ENCODE results near the gene RPS10.

RPS10 gene

DNA sequence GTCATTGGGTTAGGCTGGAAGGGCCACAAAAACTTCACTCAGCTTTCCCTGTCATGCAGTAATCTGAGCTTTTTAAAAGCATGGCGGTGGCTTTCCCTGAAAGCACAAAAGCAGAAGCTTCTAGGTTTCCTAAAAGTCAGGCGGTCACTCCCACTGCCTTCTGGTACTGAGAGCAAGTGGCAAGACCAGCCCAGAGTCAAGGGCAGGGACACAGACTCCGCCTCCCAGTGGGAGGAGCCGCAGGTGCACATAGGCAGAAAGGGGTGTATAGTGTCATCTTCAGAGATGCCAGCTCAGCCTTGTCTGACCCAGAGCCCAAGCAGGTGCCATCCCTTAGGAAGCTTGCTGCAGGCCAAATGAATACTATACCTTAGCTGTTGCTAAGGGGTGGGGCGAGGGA lies 22.0 kb upstream of the RPS10 start:
- TF ChIP-seq, protein P1, sequence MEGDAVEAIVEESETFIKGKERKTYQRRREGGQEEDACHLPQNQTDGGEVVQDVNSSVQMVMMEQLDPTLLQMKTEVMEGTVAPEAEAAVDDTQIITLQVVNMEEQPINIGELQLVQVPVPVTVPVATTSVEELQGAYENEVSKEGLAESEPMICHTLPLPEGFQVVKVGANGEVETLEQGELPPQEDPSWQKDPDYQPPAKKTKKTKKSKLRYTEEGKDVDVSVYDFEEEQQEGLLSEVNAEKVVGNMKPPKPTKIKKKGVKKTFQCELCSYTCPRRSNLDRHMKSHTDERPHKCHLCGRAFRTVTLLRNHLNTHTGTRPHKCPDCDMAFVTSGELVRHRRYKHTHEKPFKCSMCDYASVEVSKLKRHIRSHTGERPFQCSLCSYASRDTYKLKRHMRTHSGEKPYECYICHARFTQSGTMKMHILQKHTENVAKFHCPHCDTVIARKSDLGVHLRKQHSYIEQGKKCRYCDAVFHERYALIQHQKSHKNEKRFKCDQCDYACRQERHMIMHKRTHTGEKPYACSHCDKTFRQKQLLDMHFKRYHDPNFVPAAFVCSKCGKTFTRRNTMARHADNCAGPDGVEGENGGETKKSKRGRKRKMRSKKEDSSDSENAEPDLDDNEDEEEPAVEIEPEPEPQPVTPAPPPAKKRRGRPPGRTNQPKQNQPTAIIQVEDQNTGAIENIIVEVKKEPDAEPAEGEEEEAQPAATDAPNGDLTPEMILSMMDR (IDR thresholded peaks at IDR 0.05): no peak
- no peak for DNase-seq (ENCODE audit: low spot score)
- no peak overlapping the region for H3K27ac ChIP-seq
- H3K4me3 ChIP-seq: no peak overlapping the region

DNA sequence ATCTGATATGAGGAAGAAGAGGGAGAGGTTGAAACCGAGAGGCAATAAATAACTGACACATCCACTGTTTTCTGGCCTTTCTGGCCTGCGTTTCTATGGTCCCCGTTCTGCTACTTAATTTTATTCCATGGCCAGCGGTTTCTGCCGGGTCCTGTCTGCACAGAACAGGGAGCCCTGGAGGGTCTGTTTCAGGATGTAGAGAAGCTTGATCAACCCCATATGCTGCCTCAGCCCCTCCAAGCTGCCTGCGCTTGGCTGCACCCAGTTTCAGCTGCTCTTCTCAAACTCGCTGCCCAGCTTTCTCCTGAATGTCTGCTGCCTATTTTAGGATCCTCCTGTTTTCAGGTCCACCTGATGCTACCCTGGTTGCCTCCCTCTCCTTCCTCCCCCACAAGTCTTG lies 21.5 kb upstream of the RPS10 start:
- TF ChIP-seq, protein P1 (IDR thresholded peaks at IDR 0.05): no peak
- DNase-seq (ENCODE audit: low spot score): no peak
- Histone ChIP-seq H3K4me3 (no peak overlapping the region), H3K27ac (no peak overlapping the region)

DNA sequence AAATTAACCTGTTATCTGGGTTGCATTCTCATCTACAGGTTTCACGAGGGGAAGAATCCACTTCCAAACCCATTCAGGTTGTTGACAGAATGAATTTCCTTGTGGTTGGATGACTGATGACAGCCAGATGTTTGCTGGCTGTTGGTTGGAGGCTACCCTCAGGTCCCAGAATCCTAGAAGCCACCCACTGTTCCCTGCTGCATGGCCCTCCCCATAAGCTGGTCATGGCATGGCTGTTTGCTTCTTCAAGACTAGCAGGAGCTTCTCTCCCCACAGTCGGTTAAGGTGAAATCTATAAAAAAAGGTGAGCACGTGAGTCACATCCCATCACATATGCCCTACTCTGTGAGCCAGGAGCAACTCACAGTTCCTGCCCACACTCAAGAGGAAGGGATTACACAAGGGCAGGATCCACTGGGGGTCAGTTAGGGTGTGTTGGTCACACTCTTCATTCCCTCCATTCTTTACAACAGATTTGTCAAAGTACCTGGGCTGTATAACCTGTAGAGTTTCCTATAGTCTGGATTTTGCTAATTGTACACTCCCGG lies 19.5 kb upstream of the RPS10 start:
- TF ChIP-seq, protein P1 (IDR thresholded peaks at IDR 0.05): no peak
- no peak for DNase-seq (ENCODE audit: low spot score)
- Histone ChIP-seq H3K27ac (no peak overlapping the region), H3K4me3 (no peak overlapping the region)

DNA sequence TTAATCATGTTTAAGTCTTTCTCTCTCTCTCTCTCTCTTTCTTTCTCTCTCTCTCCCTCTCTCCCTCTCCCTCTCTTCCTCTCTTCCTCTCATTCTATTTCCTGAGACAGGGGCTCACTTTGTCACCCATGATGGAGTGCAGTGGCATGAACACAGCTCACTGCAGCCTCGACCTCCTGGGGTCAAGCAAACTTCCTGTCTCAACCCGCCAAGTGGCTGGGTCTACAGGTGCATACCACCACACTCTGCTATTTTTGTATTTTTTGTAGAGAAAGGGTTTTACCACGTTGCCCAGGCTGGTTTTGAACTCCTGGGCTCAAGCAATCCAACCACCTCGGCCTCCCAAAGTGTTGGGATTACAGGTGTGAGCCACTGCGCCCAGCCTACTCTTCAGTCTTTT lies 15.7 kb upstream of the RPS10 start:
- DNase-seq (ENCODE audit: low spot score): no peak
- H3K27ac ChIP-seq: no peak overlapping the region
- no peak overlapping the region for H3K4me3 ChIP-seq
- TF ChIP-seq, protein P1 (IDR thresholded peaks at IDR 0.05): no peak

DNA sequence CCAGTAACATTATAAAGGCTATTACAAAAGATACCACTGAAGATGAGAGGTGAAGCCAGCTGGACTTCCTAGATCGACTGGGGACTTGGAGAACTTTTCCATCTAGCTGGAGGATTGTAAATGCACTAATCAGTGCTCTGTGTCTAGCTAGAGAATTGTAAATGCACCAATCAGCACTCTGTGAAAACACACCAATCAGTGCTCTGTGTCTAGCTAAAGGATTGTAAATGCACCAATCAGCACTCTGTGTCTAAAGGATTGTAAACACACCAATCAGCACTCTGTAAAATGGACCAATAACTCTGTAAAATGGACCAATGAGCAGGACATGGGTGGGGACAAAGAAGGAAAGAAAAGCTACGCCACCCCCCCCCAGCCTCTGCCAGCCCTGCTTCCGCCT lies 13.6 kb upstream of the RPS10 start:
- Histone ChIP-seq H3K4me3 (no peak overlapping the region), H3K27ac (no peak overlapping the region)
- DNase-seq (ENCODE audit: low spot score): no peak
- TF ChIP-seq, protein P1 (IDR thresholded peaks at IDR 0.05): no peak

DNA sequence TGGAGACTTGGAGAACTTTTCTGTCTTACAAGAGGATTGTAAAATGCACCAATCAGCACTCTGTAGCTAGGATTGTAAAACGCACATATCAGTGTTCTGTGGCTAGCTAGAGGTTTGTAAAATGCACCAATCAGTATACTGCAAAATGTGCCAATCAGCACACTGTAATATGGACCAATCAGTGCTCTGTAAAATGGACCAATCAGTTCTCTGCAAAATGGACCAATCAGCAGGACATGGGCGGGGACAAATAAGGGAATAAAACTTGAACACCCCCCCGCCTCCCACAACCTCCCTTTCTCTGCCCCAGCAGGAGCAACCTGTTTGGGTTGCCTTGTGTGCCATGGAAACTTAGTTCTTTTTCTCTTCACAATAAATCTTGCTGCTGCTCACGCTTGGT lies 12.8 kb upstream of the RPS10 start:
- H3K27ac ChIP-seq: no peak overlapping the region
- DNase-seq (ENCODE audit: low spot score): no peak
- no peak overlapping the region for H3K4me3 ChIP-seq
- TF ChIP-seq, protein P1 (IDR thresholded peaks at IDR 0.05): no peak

DNA sequence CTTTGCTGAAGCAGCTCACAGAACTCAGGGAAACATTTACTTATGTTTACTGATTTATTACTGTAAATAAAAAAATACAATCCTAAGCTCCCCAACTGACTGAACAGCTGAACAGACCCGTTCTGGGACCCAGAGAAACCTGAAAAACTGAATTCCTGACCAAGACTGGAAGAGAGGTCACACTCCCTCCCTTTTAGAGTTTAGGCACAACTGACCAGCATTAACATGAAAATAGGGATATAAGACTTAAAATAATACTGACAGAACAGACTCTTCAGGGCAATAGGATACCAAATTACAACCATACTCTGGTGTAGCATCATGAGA lies 11.7 kb upstream of the RPS10 start:
- TF ChIP-seq, protein P1 (IDR thresholded peaks at IDR 0.05): no peak
- no peak for DNase-seq (ENCODE audit: low spot score)
- no peak overlapping the region for H3K27ac ChIP-seq
- no peak overlapping the region for H3K4me3 ChIP-seq

All from coronary artery (tissue), 2 donors.